HepG2 (cell line): ENCODE data around the gene S100A7.

Experiments used
- CTCF ChIP-seq: sonication (generic); formaldehyde crosslinking; IDR thresholded peaks from 2 replicates; pipeline ENCODE4 v1.5.0; 2020; ENCODE audit warnings: mild to moderate bottlenecking, missing genetic modification reagents, moderate library complexity
- GATAD2A ChIP-seq: IDR thresholded peaks from 2 replicates; pipeline ENCODE4 v1.6.1; 2016
- HOXD1 ChIP-seq: sonication (generic); formaldehyde crosslinking; IDR thresholded peaks from 2 replicates; pipeline ENCODE4 v1.5.0; 2020; ENCODE audit warnings: missing genetic modification reagents
- NFIC ChIP-seq: IDR thresholded peaks from 2 replicates; pipeline ENCODE4 v1.6.1; 2012; ENCODE audit warnings: mild to moderate bottlenecking, low read length, inconsistent platforms
- POLR2A ChIP-seq, 2 experiments: IDR thresholded peaks; 2 replicates each; pipeline ENCODE4 v1.6.1; 2011; ENCODE audit warnings: low read depth in 2 of 2, low read length in 2 of 2, mild to moderate bottlenecking in 1 of 2, moderate library complexity in 1 of 2; ENCODE audit not compliant: insufficient read depth in 1 of 2
- SRSF9 ChIP-seq: fragments of 200-400 bp; formaldehyde crosslinking; IDR thresholded peaks from 2 replicates; pipeline ENCODE4 v1.6.1; 2018; ENCODE audit warnings: borderline replicate concordance, mild to moderate bottlenecking, low read depth, low read length; ENCODE audit not compliant: insufficient read depth, poor library complexity, severe bottlenecking
- ZNF3 ChIP-seq: IDR thresholded peaks from 2 replicates; pipeline ENCODE4 v1.7.0; 2017; ENCODE audit warnings: inconsistent platforms
- ZNF660 ChIP-seq: sonication (generic); formaldehyde crosslinking; IDR thresholded peaks from 2 replicates; pipeline ENCODE4 v1.5.1; 2020; ENCODE audit warnings: mild to moderate bottlenecking, low read depth, missing genetic modification reagents, borderline replicate concordance

- TF ChIP-seq GATAD2A (CRISPR knock-in tag) (no peak), ZNF660 (CRISPR knock-in tag) (no peak), SRSF9 (no peak), POLR2A (IDR thresholded peaks at IDR 0.05; ENCODE audit: insufficient read depth in 1 of 2, low read depth in 2 of 2, low read length in 2 of 2) (no peak), HOXD1 (CRISPR knock-in tag) (no peak), NFIC (no peak), ZNF3 (CRISPR knock-in tag) (no peak), CTCF (CRISPR knock-in tag) (no peak)
Observed at GRCh38 chr1:153443486-153443885, 17.0 kb downstream of the S100A7 start.
